ENCODE data around the gene TCF4.

DNA sequence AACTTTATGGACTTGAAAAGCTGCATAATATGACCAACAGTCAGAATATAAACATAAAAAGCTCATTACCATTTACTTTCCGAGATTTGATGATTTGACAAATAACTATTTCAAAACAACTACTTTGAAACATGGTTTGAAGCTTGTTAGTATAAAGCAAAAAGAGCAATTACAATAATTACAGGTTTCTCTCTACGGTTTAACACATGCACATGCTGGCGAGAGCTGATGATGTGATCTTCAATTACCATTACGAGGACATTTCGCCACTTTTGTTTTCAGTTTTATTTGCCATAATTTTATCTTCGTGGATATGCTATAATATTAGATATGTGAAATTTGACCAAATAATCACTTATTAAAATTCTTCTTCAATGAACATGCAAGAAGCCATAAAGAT is 270.1 kb downstream of the TCF4 start:
- TF ChIP-seq POLR2A (IDR thresholded peaks at IDR 0.05) (no peak), POLR2AphosphoS5 (IDR thresholded peaks at IDR 0.05) (no peak)
- TF ChIP-seq, protein P1, sequence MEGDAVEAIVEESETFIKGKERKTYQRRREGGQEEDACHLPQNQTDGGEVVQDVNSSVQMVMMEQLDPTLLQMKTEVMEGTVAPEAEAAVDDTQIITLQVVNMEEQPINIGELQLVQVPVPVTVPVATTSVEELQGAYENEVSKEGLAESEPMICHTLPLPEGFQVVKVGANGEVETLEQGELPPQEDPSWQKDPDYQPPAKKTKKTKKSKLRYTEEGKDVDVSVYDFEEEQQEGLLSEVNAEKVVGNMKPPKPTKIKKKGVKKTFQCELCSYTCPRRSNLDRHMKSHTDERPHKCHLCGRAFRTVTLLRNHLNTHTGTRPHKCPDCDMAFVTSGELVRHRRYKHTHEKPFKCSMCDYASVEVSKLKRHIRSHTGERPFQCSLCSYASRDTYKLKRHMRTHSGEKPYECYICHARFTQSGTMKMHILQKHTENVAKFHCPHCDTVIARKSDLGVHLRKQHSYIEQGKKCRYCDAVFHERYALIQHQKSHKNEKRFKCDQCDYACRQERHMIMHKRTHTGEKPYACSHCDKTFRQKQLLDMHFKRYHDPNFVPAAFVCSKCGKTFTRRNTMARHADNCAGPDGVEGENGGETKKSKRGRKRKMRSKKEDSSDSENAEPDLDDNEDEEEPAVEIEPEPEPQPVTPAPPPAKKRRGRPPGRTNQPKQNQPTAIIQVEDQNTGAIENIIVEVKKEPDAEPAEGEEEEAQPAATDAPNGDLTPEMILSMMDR (IDR thresholded peaks at IDR 0.05) = no peak
